Activated CD4-positive, alpha-beta T cell treated with anti-CD3 and anti-CD28 coated beads, Interleukin-2, Interleukin-6, amounts not matched to agents 100 ng/mL and 50 ng/mL, durations not matched to agents 16 hours and 8 hours (primary cell): ENCODE results near the gene ADD3.

Source experiments
- DNase-seq: peaks from one replicate; pipeline ENCODE4 v3.0.0-alpha.2; 2020

The ADD3 gene

GRCh38 chr10:110069502-110069982 lies 61.8 kb downstream of the ADD3 start:
- DNase-seq, result peak; percentile 63

GRCh38 chr10:110073896-110074295 lies 66.1 kb downstream of the ADD3 start:
- DNase-seq, result no peak

- DNase-seq, result no peak
These were observed 66.5 kb downstream of the ADD3 start for GRCh38 chr10:110074298-110074697.

GRCh38 chr10:110074758-110075671 lies 67.2 kb downstream of the ADD3 start:
- no peak for DNase-seq

- DNase-seq, result no peak
These were observed 67.9 kb downstream of the ADD3 start for GRCh38 chr10:110075686-110076085.

- peak; percentile 64 for DNase-seq
These were observed 69.0 kb downstream of the ADD3 start for GRCh38 chr10:110076559-110077318.

GRCh38 chr10:110077436-110078130 lies 69.8 kb downstream of the ADD3 start:
- peak; percentile 45 for DNase-seq

GRCh38 chr10:110078317-110078716 lies 70.5 kb downstream of the ADD3 start:
- DNase-seq, result no peak

GRCh38 chr10:110081911-110082310 lies 74.1 kb downstream of the ADD3 start:
- DNase-seq, result no peak

- no peak for DNase-seq
These were observed 76.1 kb downstream of the ADD3 start for GRCh38 chr10:110083884-110084283.

- DNase-seq, result no peak
These were observed 79.9 kb downstream of the ADD3 start for GRCh38 chr10:110087682-110088081.

- no peak for DNase-seq
These were observed 80.8 kb downstream of the ADD3 start for GRCh38 chr10:110088367-110089104.

- no peak for DNase-seq
These were observed 84.0 kb downstream of the ADD3 start for GRCh38 chr10:110091830-110092229.

GRCh38 chr10:110093722-110094121 lies 85.9 kb downstream of the ADD3 start:
- DNase-seq, result no peak

- DNase-seq, result no peak
These were observed 87.0 kb downstream of the ADD3 start for GRCh38 chr10:110094786-110095185.

GRCh38 chr10:110101464-110102144 lies 93.8 kb downstream of the ADD3 start:
- DNase-seq, result peak; percentile 35

- DNase-seq, result no peak
These were observed 96.2 kb downstream of the ADD3 start for GRCh38 chr10:110103921-110104461.

- no peak for DNase-seq
These were observed 98.1 kb downstream of the ADD3 start for GRCh38 chr10:110105873-110106272.

GRCh38 chr10:110107430-110107829 lies 99.6 kb downstream of the ADD3 start:
- no peak for DNase-seq

- DNase-seq, result no peak
These were observed 100.1 kb downstream of the ADD3 start for GRCh38 chr10:110107887-110108286.

- DNase-seq, result no peak
These were observed 101.7 kb downstream of the ADD3 start for GRCh38 chr10:110109511-110109910.

GRCh38 chr10:110110338-110110737 lies 102.6 kb downstream of the ADD3 start:
- DNase-seq, result no peak
